HEK293 (cell line): Measurements from ENCODE around the gene GRB10.

Source experiments
- KLF16 ChIP-seq: fragments of 450-650 bp; formaldehyde crosslinking; IDR thresholded peaks from 2 replicates; pipeline ENCODE4 v1.5.1; 2017; ENCODE audit warnings: missing biosample characterization, missing genetic modification characterization
- ZNF146 ChIP-seq: fragments of 450-650 bp; formaldehyde crosslinking; IDR thresholded peaks from 2 replicates; pipeline ENCODE4 v1.5.1; 2016; ENCODE audit warnings: missing biosample characterization, missing genetic modification characterization
- ZNF175 ChIP-seq: fragments of 450-650 bp; formaldehyde crosslinking; IDR thresholded peaks from 2 replicates; pipeline ENCODE4 v1.5.1; 2016; ENCODE audit warnings: missing biosample characterization, missing genetic modification characterization
- ZNF19 ChIP-seq: fragments of 450-650 bp; formaldehyde crosslinking; IDR thresholded peaks from 2 replicates; pipeline ENCODE4; 2016; ENCODE audit warnings: missing biosample characterization, missing genetic modification characterization, low read depth
- ZNF37A ChIP-seq: fragments of 450-650 bp; IDR thresholded peaks from 2 replicates; pipeline ENCODE4 v1.5.1; 2018; ENCODE audit warnings: missing biosample characterization, missing genetic modification characterization
- ZNF560 ChIP-seq: fragments of 450-650 bp; formaldehyde crosslinking; IDR thresholded peaks from 2 replicates; pipeline ENCODE4 v1.5.1; 2017; ENCODE audit warnings: missing biosample characterization, missing genetic modification characterization, borderline replicate concordance
- ZNF677 ChIP-seq: fragments of 450-650 bp; IDR thresholded peaks from 2 replicates; pipeline ENCODE4 v1.5.0; 2018; ENCODE audit warnings: missing biosample characterization, mild to moderate bottlenecking, missing genetic modification characterization, moderate library complexity
- TF ChIP-seq, protein P1 (sequence below): fragments of 450-650 bp; formaldehyde crosslinking; IDR thresholded peaks from 2 replicates; pipeline ENCODE4 v1.5.1; 2016; ENCODE audit warnings: missing biosample characterization, missing genetic modification characterization
- TF ChIP-seq, protein P2 (sequence below): fragments of 450-650 bp; formaldehyde crosslinking; IDR thresholded peaks from 2 replicates; pipeline ENCODE4 v1.5.1; 2016; ENCODE audit warnings: missing biosample characterization, missing genetic modification characterization
- TF ChIP-seq, protein P3 (sequence below): fragments of 450-650 bp; formaldehyde crosslinking; IDR thresholded peaks from 2 replicates; pipeline ENCODE4 v1.5.1; 2016; ENCODE audit warnings: missing biosample characterization, missing genetic modification characterization

DNA sequence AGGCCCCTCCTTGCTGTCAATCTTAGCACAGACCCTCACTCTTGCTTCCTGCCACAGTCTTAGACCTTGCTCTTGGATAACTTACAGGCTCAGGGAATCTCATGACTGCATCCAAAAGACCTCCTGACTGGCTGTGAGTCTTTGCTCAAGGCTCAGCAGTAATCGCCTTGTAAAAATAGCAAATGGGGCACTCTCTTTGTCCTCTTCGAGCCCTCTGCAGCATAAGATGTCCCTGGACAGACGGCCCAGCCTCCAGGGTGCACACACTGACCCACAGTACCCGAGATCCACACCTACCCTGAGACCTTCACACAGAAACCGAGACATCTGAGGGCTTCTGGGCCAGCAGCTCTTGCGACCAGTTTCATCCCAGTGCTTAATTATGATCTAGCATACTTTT, 151.6 kb downstream of the GRB10 start:
- no peak for TF ChIP-seq ZNF677 (tag by site-specific recombination)
- no peak for TF ChIP-seq ZNF146 (tag by site-specific recombination)
- no peak for TF ChIP-seq ZNF560 (tag by site-specific recombination)
- TF ChIP-seq, protein P1, sequence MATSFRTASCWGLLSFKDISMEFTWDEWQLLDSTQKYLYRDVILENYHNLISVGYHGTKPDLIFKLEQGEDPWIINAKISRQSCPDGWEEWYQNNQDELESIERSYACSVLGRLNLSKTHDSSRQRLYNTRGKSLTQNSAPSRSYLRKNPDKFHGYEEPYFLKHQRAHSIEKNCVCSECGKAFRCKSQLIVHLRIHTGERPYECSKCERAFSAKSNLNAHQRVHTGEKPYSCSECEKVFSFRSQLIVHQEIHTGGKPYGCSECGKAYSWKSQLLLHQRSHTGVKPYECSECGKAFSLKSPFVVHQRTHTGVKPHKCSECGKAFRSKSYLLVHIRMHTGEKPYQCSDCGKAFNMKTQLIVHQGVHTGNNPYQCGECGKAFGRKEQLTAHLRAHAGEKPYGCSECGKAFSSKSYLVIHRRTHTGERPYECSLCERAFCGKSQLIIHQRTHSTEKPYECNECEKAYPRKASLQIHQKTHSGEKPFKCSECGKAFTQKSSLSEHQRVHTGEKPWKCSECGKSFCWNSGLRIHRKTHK (tag by site-specific recombination), result no peak
- no peak for TF ChIP-seq ZNF19 (tag by site-specific recombination)
- no peak for TF ChIP-seq ZNF37A (tag by site-specific recombination)
- TF ChIP-seq ZNF175, result no peak
- TF ChIP-seq, protein P2, sequence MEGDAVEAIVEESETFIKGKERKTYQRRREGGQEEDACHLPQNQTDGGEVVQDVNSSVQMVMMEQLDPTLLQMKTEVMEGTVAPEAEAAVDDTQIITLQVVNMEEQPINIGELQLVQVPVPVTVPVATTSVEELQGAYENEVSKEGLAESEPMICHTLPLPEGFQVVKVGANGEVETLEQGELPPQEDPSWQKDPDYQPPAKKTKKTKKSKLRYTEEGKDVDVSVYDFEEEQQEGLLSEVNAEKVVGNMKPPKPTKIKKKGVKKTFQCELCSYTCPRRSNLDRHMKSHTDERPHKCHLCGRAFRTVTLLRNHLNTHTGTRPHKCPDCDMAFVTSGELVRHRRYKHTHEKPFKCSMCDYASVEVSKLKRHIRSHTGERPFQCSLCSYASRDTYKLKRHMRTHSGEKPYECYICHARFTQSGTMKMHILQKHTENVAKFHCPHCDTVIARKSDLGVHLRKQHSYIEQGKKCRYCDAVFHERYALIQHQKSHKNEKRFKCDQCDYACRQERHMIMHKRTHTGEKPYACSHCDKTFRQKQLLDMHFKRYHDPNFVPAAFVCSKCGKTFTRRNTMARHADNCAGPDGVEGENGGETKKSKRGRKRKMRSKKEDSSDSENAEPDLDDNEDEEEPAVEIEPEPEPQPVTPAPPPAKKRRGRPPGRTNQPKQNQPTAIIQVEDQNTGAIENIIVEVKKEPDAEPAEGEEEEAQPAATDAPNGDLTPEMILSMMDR (tag by site-specific recombination), result no peak
- TF ChIP-seq, protein P3, sequence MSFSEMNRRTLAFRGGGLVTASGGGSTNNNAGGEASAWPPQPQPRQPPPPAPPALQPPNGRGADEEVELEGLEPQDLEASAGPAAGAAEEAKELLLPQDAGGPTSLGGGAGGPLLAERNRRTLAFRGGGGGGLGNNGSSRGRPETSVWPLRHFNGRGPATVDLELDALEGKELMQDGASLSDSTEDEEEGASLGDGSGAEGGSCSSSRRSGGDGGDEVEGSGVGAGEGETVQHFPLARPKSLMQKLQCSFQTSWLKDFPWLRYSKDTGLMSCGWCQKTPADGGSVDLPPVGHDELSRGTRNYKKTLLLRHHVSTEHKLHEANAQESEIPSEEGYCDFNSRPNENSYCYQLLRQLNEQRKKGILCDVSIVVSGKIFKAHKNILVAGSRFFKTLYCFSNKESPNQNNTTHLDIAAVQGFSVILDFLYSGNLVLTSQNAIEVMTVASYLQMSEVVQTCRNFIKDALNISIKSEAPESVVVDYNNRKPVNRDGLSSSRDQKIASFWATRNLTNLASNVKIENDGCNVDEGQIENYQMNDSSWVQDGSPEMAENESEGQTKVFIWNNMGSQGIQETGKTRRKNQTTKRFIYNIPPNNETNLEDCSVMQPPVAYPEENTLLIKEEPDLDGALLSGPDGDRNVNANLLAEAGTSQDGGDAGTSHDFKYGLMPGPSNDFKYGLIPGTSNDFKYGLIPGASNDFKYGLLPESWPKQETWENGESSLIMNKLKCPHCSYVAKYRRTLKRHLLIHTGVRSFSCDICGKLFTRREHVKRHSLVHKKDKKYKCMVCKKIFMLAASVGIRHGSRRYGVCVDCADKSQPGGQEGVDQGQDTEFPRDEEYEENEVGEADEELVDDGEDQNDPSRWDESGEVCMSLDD (tag by site-specific recombination), result no peak
- no peak for TF ChIP-seq KLF16
